Tibial artery (tissue), 4 donors: ENCODE data around the gene CLK4.

Experiments
- DNase-seq, 2 donors: peaks; one replicate each; pipeline ENCODE4 v3.0.0-alpha.2; 2019
- H3K27ac ChIP-seq, 2 donors: fragments of 200-600 bp; sonication (generic) in 1 of 2; 1 replicate in 1 of 2; 2 replicates in 1 of 2; pipeline ENCODE4 v1.5.1; 2018 to 2019; ENCODE audit warnings: mild to moderate bottlenecking in 1 of 2
- H3K27me3 ChIP-seq, 2 donors: fragments of 200-600 bp; sonication (generic) in 1 of 2; one replicate each; pipeline versions ENCODE4 v1.5.1 to v1.6.0; 2016 to 2019
- H3K36me3 ChIP-seq, 3 donors: fragments of 200-600 bp; sonication (generic) in 2 of 3; one replicate each; pipeline ENCODE4 v1.5.1; 2016 to 2019; ENCODE audit warnings: mild to moderate bottlenecking in 2 of 3
- H3K4me1 ChIP-seq, 4 donors: fragments of 200-600 bp; sonication (generic) in 2 of 4; 1 replicate in 3 of 4; 2 replicates in 1 of 4; pipeline ENCODE4 v1.5.1; 2016 to 2019
- H3K4me3 ChIP-seq, 2 donors: fragments of 200-600 bp; sonication (generic) in 1 of 2; 1 replicate in 1 of 2; 2 replicates in 1 of 2; pipeline ENCODE4 v1.5.1; 2018 to 2019; ENCODE audit warnings: mild to moderate bottlenecking in 2 of 2
- H3K9me3 ChIP-seq, 3 donors: fragments of 200-600 bp; sonication (generic) in 1 of 3; one replicate each; pipeline ENCODE4 v1.5.1; 2016 to 2019
- intact Hi-C: fragments of 100-400 bp; cut with DNase I; formaldehyde crosslinking; loops from one replicate; pipeline ENCODE4 v1.15.0; 2023; ENCODE audit warnings: low total_unique reads
- TF ChIP-seq, protein P1 (sequence below), 2 experiments: fragments of 200-600 bp in 1 of 2; fragments of 450-650 bp in 1 of 2; IDR thresholded peaks; one replicate each; pipeline ENCODE4 v1.5.1; 2017 to 2019; ENCODE audit warnings: antibody characterized with exemption in 2 of 2, mild to moderate bottlenecking in 1 of 2, moderate library complexity in 1 of 2

CLK4 gene

DNA sequence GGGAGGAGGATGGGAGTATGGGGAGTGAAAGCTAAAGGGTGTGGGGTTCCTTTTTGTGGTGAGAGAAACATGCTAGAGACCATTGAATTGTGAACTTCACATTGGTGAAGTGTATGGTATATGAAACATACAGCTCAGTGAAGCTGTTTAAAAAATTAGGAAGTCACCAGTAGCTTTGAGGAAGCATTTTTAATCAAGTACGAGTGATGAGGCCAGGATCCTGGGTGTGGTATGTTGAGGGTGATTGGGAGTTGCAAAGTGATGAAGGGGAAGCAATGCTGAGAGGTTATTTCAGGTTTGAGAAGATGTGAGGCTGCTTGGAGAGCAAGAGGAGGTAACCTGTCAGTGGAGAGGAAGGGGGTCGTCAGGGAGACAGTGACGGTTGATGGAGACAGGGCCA lies 22.7 kb upstream of the CLK4 start:
- Histone ChIP-seq H3K4me1 (no peaks in the 10 kb centered on the region), H3K36me3 (no peaks in the 10 kb centered on the region), H3K4me3 (no peak overlapping the region), H3K9me3 (no peaks in the 10 kb centered on the region), H3K27me3 (no peaks in the 10 kb centered on the region), H3K27ac (no peak overlapping the region)
- intact Hi-C loops: no loop called here
- no peak for DNase-seq
- TF ChIP-seq, protein P1, sequence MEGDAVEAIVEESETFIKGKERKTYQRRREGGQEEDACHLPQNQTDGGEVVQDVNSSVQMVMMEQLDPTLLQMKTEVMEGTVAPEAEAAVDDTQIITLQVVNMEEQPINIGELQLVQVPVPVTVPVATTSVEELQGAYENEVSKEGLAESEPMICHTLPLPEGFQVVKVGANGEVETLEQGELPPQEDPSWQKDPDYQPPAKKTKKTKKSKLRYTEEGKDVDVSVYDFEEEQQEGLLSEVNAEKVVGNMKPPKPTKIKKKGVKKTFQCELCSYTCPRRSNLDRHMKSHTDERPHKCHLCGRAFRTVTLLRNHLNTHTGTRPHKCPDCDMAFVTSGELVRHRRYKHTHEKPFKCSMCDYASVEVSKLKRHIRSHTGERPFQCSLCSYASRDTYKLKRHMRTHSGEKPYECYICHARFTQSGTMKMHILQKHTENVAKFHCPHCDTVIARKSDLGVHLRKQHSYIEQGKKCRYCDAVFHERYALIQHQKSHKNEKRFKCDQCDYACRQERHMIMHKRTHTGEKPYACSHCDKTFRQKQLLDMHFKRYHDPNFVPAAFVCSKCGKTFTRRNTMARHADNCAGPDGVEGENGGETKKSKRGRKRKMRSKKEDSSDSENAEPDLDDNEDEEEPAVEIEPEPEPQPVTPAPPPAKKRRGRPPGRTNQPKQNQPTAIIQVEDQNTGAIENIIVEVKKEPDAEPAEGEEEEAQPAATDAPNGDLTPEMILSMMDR (IDR thresholded peaks at IDR 0.05): no peak

- Histone ChIP-seq H3K36me3 (no peaks in the 10 kb centered on the region), H3K9me3 (no peaks in the 10 kb centered on the region), H3K27me3 (no peaks in the 10 kb centered on the region), H3K4me1 (no peaks in the 10 kb centered on the region), H3K27ac (no peak overlapping the region), H3K4me3 (no peak overlapping the region)
- no peak for DNase-seq
- intact Hi-C loops: no loop called here
- TF ChIP-seq, protein P1 (IDR thresholded peaks at IDR 0.05): no peak
These were observed 18.1 kb upstream of the CLK4 start for GRCh38 chr5:178644826-178645545.

GRCh38 chr5:178642351-178642909 lies 15.6 kb upstream of the CLK4 start:
- Histone ChIP-seq H3K9me3 (no peaks in the 10 kb centered on the region), H3K27ac (no peak overlapping the region), H3K4me1 (no peaks in the 10 kb centered on the region), H3K4me3 (no peak overlapping the region), H3K36me3 (no peaks in the 10 kb centered on the region), H3K27me3 (no peaks in the 10 kb centered on the region)
- TF ChIP-seq, protein P1 (IDR thresholded peaks at IDR 0.05): no peak
- DNase-seq: no peak
- intact Hi-C loops: no loop called here

- no peak for DNase-seq
- H3K27me3 ChIP-seq: no peaks in the 10 kb centered on the region
These were observed 14.9 kb upstream of the CLK4 start for GRCh38 chr5:178641711-178642110.

GRCh38 chr5:178640331-178641045 lies 13.6 kb upstream of the CLK4 start:
- no peak for DNase-seq
- TF ChIP-seq, protein P1 (IDR thresholded peaks at IDR 0.05): no peak
- H3K27ac ChIP-seq: no peak overlapping the region
- no peaks in the 10 kb centered on the region for H3K4me1 ChIP-seq
- H3K27me3 ChIP-seq: no peaks in the 10 kb centered on the region
- no peak overlapping the region for H3K4me3 ChIP-seq
- intact Hi-C loops: no loop called here
- no peaks in the 10 kb centered on the region for H3K36me3 ChIP-seq
- H3K9me3 ChIP-seq: no peaks in the 10 kb centered on the region

More at GRCh38 chr5:178641711-178642110, 14.9 kb upstream of the CLK4 start:
- Histone ChIP-seq H3K27ac (no peak overlapping the region), H3K9me3 (no peaks in the 10 kb centered on the region), H3K4me1 (no peaks in the 10 kb centered on the region), H3K4me3 (no peak overlapping the region), H3K36me3 (no peaks in the 10 kb centered on the region)
- intact Hi-C loops: no loop called here
- TF ChIP-seq, protein P1 (IDR thresholded peaks at IDR 0.05): no peak
